ENCODE results near the gene PHF19.

PHF19 gene

DNA sequence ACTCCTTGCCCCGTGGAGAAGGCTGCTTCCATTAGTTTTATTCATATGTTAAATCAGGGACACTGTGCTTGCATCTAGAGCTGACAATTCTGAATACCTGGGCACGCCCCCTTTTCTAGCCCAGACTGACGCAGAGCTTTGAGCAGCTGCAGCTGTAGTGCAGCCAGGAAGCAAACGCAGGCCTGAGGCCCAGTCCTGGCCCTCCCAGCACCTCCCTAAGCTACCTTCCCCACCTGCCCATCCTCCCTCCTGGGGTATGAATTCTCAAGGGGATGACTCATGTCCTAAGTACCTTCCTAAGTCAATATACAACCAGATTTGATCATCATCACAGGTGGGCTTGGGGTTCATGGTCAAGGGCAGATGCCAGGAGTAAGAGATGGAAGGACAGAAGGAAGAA, 3.5 kb downstream of the PHF19 start:
- no peak for DNase-seq (ENCODE audit: low spot score)

DNA sequence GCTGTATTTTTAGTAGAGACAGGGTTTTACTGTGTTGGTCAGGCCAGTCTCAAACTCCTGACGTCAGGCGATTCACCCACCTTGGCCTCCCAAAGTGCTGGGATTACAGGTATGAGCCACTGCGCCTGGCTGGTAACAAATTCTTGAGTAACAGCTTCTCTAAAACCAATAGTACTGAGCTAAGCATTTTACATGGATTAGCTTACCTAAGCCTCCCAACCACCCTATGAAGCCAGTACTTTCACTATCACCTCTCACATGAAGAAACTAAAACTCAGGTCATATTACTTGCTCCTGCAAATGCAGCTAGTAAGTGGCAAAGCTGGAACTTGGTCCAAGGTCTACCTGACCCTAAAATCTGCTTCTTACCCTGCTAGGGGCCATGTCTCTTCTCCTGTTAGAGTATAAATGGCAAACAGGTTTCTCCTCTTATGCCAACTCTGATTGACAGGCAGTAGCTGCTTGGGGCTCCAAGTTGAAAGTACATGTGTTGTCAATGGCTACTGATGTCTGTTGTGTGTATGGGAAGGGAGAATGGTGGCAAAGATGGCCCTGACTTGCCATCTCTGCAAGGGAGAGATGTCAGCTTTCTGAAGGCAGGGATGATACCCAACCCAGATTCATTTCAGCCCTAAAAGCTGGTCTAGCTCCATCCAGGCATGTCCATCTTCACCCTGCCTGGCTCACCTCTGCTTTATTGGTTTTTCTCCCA, 4.0 kb downstream of the PHF19 start:
- DNase-seq (ENCODE audit: low spot score), result no peak

DNA sequence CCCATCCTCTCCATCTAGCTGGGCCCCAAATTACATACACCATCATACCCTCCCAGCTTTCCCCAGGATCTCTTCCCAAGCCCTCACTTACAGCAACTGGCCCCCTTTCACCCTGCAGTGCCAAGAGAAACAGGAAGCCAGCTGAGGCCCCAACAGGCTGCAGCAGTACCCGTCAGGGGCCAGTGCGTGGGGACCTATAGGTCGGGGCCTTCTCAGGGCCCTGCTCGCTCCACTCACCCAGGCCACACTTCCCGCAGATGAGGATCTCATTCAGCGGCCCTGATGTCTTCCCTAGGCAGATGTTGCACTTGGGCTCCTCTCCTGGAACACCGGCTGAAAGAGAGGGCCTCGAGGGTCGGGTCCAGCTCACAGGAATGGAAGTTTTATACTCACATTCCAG, 6.8 kb downstream of the PHF19 start:
- DNase-seq (ENCODE audit: low spot score), result no peak

DNA sequence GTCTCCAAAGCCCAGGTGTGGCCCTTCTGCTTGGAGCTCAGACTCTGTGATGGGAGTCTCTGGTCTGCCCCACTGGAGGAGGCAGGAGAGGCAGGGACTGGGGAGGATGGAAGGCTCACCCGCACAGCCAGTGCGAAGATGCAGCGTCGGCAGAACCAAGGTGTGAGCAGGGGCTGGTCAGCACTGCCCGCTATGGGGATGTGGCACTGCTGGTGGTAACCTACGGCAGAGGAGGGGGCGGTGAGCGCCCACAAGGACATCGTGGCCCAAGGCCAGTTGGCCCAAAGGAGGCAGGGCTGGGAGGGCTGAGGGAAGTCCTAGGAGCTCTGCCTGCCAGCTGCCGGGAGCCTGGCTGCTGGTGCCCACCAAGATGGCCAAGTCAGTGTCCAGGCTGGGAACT, 7.3 kb downstream of the PHF19 start:
- DNase-seq (ENCODE audit: low spot score), result no peak

DNA sequence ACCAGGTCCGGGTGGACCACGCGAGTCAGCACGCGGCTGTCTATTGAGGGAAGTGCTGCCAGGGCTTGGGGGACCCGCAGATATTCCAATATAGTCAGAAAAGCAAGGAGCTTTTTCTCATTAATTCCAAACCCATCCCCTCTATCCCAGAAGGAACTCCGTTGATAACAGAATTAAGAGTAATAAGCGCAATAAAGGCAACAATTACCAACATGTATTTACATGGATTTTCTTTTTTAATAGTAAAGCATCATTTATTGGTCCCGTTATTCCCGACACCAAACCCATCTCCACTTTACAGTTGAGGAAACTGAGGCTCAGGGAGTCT, 7.7 kb downstream of the PHF19 start:
- DNase-seq (ENCODE audit: low spot score), result no peak

DNA sequence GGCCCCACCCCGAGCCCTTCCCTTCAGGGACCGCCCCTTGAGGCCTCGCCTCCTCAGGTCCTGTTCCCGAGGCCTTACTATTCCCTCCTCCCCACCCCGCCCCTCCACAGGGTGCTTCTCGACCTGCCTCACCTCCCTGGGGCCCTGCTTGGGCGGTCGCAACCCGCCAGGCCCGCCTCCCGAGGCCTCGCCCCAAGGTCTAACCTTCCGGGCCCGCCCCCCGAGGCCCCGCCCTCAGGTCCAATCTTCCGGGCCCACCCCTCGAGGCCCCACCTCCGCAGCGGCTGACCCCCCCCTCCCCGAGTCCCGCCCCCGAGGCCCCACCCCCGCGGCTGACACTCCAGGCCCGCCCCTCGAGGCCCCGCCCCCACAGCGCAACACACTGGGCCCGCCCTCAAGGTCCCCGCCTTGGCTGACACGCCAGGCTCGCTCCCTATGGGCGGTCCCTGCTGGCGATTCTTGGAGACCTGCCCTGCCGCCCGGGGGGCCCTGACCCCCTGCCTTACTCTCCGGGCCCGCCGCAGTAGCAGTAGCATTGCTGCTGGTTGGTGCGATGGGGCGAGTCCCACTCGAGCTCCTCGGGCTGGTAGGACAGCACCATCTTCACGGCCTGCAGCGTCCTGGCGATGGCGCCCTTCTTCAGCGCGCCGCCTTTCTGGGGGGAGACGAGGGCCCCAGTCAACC, 8.2 kb downstream of the PHF19 start:
- peak; percentile 98 for DNase-seq (ENCODE audit: low spot score)

DNA sequence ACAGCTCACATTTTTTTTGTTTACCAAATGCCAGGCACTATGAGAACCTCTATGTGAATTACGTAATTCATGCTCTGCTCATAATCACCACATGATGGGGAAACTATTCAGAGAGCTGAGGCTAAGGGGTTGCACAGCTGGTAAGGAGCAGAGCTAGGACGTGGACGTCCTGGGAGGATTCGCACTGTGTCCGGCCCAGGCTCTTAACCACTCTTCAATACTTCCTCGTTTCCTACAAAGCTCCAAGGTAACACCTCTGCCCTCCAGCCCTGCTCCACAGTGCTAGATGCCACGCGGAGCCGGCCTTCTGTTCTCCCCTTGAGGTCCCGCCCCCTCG, 8.7 kb downstream of the PHF19 start:
- DNase-seq (ENCODE audit: low spot score), result no peak

DNA sequence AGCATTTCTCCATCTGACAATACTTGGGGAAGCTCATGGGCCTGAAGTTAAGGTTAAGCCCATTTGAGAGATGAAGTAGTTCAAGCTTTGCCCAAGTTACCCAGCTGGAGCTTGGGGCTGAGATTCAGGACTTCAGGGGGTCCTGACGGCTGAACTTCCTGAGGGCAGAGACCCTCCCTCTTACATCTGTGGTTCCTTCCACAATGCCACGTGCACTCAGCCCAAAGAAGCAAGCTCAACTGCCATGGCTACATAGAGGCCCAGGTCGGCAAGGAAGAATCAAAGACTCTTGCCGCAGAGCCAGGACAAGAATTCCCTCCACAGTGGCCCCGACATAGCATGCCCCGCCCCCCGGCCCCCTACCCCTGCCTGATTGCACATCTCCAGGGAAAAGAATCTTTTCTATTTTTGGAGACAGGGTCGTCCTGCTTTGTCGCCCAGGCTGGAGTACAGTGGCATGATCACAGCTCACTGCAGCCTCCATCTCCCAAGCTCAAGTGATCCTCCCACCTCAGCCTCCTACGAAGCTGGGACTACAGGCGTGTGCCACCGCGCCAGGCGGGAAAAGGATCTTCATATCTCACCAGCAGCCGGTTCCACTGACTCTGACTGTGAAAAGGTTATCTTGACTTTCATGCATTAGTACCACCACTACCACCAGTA, 9.2 kb downstream of the PHF19 start:
- DNase-seq (ENCODE audit: low spot score), result no peak

DNA sequence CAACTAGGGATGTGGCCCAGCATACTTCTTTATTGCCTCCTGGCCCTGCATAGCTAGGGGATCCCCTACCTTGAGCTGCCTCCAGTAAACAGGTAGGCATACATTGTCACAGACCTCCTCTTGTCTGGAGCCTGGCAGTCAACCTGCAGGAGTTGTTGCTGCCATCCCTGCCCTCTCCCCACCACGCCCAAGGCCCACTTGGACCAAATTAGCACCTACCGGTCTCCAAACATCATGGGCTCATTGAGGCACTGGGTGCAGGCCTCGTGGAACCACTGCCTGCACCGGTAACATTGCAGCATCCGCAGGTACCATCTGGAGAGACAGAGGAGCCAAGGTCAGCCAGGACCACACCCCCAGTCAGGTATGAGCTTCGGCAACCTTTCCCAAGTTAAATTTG, 10.3 kb downstream of the PHF19 start:
- DNase-seq (ENCODE audit: low spot score), result no peak

DNA sequence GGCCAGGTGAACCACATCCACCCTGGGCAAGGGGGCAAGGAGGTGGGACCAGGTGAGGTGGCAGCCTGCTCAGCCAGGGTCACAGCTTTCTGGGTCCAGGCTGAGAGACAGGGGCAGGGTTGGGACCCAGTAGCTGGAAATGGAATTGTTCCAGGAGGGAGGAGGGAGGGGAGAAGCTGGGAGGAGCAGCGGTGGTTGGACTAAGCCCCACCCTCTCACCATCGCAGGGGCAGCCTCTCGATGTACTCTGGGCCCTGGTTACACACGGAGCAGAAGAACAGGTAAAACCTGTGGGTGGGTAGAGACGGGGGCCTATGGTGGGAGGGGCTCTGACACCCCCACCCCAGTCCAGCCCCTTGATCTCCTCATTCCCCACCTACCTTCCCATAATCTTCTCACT, 11.2 kb downstream of the PHF19 start:
- DNase-seq (ENCODE audit: low spot score), result no peak

DNA sequence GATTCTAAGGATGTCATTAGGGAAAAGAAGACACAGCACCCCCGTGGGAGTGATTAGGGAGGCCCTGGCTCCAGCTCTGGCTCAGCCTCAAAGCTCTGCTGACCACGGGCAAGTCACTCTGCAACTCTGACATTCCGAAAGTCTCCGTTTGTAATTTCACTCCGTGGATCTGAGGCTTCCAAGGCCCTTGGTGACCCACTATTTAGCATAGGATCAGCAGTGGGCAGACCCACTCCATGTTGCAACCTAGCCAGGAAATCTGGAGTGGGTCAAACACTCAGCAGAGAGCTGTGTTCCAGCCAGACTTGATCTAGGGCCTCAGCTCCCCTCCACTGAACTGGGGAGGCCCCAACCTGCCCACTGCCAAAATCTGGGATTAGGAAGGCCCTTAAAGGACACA, 11.8 kb downstream of the PHF19 start:
- DNase-seq (ENCODE audit: low spot score), result no peak

DNA sequence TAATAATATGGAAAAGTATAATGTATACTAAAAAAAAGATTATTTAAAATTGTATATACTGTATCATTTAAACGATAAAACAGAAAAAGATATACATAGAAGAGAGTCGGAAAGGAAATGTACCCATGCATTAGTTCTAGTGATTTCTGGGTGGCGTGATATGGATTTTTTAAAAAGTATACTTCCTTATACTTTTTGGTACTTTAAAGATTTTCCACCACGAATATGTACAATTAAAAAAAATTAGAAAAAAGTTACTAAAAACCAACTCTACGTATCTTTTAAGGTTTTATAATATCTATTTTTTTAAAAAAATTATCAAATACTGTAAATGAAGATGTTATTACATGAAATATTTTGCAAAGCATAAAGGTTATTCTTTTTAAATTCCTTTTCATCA, 12.3 kb downstream of the PHF19 start:
- DNase-seq (ENCODE audit: low spot score), result no peak

DNA sequence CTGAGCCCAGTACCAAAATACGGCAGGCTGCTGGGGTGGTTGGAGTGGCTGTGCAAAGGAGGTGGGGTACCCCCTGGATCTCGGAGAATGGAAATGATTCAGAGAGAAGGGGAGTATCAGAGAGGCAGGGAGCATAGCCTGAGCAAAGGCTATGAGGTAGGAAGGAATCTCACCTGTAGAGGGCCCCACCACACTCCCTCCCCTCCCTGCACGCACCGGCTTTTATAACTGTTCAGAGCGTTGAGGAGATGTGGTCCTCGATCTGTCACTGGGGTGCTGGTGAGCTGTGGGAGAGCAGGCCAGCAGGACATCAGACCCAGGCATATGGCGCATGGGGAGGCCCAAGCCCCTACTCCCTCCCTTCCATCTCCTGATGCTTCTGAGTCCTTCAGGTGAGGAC, 13.2 kb downstream of the PHF19 start:
- DNase-seq (ENCODE audit: low spot score), result no peak

DNA sequence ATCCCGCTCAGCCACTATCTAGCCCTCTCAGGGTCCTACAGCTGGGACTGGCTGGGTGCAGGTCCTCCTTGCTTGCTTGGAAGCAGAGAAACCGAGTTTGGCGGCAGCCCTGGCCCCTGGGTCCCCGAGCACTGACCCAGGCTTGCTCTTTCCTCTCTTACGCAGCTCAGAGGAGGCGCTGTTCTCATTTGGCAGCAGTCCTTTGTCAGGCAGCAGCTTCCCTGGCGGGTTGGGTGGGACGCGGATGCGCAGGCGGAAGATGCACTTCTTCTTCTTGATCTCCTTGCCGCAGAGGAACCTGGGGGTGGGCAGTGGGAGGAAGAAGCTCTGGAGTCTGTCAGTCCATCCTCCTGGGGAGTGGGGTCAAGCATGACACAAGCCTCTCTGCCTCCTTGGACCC, 14.5 kb downstream of the PHF19 start:
- DNase-seq (ENCODE audit: low spot score), result no peak

DNA sequence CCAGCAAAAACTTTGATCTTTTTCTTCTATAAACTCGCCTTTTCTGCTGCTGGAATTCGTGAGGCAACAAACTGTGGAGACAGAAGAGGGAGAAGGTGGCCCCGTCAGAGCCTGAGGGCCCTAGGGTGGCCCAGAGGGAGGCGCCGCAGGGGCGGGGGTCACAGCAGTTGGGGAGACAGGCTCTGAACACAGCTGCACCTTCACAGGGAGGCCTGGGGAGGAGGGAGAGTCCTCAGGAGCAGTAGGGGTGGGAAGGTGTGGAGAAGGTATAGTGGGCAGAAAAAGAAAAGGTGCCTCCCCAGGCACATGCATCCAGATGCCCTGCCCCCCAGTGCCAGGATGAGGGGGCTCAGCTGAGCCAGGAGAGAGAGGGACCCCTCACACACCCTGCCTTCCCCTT, 15.1 kb downstream of the PHF19 start:
- no peak for DNase-seq (ENCODE audit: low spot score)

DNA sequence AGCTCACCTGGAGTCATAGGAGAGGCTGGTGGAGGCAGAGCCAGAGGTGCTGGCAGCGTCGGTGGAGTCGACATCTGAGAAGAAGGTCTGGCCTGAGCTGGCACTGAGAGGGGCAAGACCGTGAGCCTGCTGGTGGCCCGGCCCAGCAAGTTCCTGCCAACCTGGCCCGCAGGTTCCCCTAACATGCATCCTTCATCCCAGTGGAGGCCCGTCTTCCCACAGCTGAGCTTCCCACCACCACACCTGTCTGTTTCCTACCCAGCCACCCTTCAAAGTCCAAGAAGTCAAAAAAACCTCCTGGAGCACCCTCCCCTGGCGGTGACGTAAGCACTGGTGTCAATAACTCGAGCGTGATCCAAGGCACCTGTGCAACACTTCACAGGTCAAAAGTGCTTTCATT, 16.9 kb downstream of the PHF19 start:
- no peak for DNase-seq (ENCODE audit: low spot score)

DNA sequence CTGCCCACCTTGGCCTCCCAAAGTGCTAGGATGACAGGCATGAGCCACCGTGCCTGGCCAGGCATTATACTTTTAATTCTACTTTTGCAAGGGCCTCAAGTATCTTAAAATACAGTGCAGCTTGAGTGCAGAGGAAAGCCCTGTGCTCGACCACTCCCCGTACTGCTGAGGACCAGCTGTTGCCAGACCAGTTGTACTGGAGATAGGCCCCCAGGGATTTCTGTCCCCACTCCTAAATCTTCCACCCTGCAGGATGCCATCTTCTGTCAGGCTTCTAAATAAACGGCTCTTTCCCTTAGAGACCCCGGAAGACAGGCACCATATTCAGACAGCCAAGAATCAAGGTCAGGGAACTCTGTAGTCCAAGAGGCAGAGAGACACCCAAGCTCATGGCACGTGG, 17.6 kb downstream of the PHF19 start:
- DNase-seq (ENCODE audit: low spot score), result no peak

DNA sequence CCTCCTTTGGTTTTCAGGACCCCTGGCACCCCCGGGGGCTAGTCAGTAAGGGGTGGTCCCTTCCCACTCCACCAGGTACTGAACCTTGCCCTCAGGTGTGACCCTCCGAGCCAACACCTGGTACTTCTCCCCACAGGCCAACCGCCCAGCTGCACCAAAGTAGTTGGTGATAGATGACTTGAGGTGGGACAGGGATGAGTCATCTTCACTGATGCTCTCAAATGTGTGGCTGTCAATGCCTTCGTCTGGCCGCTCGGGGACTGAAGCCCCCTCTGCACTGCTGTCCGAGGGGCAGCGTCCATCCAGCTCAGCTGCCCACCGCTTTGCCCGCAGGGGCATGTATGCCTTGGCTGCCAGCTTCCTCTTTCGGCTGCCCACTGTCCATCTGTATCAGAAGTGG, 19.1 kb downstream of the PHF19 start:
- no peak for DNase-seq (ENCODE audit: low spot score)

DNA sequence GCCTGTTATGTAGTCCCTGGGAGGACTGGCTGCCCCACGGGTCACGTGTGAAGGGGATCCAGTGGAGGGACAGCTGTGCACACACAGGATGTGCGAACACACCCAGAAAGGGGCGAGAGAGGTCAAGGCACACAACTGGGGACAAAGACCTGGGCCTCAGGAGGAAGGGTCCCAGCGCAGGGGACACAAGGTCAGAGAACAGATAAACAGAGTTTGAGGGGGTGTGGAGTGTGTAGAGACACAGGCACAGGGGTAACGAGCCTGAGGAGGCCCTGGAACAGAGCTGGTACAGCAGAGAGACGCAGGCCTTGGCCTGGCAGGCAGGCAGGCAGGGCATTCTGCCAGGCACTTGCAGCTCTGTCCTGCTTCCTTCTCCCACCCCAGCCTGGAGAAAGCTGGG, 19.5 kb downstream of the PHF19 start:
- DNase-seq (ENCODE audit: low spot score), result no peak

DNA sequence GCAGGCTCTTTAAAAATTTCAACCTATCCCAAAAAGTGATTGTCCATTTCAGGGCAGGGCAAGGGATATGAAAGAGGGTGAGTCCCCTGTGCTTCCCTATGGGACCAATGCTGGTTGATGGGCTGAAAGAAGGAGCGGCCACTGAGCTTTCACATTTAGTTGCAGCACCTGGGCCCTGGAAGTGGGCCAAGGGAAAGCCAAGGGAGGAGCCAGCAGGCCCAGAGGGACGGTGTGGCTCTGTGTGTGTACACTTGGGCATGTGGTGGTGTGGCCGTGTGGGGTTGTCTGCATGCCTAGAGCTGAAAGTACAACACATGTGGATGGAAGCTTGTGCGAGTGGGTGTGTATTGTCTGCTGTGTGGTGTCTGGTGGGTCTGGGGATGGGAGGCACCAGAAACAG, 20.3 kb downstream of the PHF19 start:
- no peak for DNase-seq (ENCODE audit: low spot score)

DNA sequence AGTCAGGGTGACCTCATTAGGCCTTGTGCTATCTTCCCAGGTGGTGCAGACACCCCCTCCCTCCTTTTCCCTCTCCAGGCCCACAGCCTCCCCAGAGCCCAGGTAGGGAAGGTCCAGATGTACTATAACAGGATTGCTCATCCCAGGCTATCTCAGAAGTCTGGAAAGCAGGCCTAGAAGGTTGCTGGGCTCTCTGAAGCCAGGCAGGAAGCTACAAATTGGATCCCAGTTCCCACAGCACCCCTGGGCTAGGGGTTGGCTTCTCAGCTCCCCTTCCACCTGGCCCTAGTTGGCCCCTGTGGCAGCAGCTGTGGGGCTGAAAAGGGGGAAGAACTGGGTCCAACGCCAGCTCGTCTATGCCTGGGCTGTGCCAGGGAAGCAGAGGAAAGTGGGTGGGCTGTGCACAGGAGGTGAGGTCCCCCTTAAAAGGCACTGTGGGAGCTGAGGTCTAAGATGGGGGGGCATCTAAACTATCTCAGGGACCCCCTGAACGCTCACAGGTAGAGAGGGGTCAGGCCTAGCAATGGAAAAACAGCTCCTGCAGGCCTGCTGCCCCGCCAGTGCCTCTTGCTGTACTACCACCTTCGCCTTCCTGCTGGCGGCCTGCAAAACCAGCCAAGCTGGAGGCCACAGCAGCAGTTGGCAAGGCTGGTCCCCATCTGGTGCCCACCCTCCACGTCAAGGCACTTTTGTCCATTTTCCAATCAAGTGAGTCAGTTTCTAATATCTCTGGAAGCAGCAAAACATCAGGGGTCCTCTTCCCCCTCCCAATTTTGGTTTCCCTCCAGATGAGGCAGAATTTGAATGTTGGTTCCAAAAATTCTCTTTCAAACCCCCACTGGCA, 20.9 kb downstream of the PHF19 start:
- DNase-seq (ENCODE audit: low spot score), result no peak

DNA sequence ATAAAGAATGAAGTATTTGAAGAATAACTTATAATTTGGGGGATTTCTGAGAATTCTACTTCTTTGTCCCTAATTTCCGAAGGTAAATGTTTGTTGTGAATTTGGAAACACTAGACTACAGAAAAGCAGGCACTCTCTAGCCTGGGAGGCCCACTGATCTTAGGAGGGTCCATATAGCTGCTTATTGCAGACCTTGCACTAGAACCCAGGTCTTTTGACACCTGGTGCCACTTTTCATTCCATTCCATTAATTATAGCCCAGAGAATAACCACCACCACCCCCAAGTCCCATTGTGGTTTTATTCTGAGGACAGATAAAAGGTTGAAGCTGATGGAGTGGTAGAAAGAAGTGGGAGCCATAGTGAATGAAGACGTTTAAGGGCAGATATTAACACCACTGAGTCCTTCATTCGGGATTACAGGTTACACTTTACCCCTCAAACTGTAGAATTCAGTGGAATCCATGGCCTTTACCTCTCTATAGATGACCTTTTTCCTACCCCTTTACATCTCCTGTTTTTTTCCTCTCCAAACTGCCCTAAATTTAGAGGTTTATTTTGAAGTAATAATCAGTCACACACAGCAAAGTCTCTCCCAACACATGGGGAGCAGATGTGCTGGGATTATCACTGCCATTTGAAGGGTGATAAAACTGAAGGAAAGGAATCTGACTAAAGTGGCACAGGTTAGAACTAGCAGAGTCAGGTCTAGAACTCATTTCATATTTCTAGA, 22.2 kb downstream of the PHF19 start:
- no peak for DNase-seq (ENCODE audit: low spot score)
